OCI-LY7 (cell line): ENCODE results near the gene TBC1D8.

Experiments used
- EZH2phosphoT487 ChIP-seq: fragments of 200-600 bp; sonication (generic); IDR thresholded peaks from 2 replicates; pipeline ENCODE4 v1.6.1; 2018; ENCODE audit warnings: low read depth, borderline replicate concordance, mild to moderate bottlenecking, mixed run types, antibody characterized with exemption, low read length, moderate library complexity, mixed read lengths
- TF ChIP-seq, protein P1 (sequence below): fragments of 200-600 bp; sonication (generic); conservative IDR thresholded peaks from 2 replicates; pipeline ENCODE4 v1.5.1; 2014; ENCODE audit warnings: mild to moderate bottlenecking, antibody characterized with exemption, low read length, moderate library complexity, mixed read lengths

DNA sequence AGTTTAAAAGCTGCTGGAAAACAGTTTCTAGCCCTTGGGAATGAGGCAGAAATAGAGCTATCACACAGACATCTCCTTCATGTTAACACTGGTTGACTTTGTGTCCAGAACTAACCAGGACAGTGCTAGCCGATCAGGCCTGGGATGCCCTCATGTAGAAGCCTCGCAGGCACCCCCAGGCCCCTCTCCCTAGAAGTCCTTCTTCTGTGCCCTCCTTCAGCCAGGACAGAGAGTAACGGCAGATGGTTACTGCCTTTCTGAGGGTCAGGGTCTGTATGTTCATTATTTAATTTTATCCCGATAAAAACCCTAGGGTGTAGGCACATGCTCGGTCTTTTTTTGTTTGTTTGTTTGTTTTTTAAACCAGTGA is 159.8 kb downstream of the TBC1D8 start:
- TF ChIP-seq, protein P1, sequence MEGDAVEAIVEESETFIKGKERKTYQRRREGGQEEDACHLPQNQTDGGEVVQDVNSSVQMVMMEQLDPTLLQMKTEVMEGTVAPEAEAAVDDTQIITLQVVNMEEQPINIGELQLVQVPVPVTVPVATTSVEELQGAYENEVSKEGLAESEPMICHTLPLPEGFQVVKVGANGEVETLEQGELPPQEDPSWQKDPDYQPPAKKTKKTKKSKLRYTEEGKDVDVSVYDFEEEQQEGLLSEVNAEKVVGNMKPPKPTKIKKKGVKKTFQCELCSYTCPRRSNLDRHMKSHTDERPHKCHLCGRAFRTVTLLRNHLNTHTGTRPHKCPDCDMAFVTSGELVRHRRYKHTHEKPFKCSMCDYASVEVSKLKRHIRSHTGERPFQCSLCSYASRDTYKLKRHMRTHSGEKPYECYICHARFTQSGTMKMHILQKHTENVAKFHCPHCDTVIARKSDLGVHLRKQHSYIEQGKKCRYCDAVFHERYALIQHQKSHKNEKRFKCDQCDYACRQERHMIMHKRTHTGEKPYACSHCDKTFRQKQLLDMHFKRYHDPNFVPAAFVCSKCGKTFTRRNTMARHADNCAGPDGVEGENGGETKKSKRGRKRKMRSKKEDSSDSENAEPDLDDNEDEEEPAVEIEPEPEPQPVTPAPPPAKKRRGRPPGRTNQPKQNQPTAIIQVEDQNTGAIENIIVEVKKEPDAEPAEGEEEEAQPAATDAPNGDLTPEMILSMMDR, result no peak
- TF ChIP-seq EZH2phosphoT487, result no peak
